ENCODE measurements around the gene MLYCD.

MLYCD gene

GRCh38 chr16:83852774-83853173 is 46.1 kb upstream of the MLYCD start:
- no peak overlapping the region for H3K9ac ChIP-seq (ENCODE audit: low read length)
- H3K27me3 ChIP-seq (ENCODE audit: low read depth, low read length): no peaks in the 10 kb centered on the region
- no peaks in the 10 kb centered on the region for H3K36me3 ChIP-seq (replicated peaks; ENCODE audit: low read depth, low read length)
- H4K20me1 ChIP-seq (ENCODE audit: insufficient read depth, low read length): no peaks in the 10 kb centered on the region
- TF ChIP-seq CTCF (IDR thresholded peaks at IDR 0.05; ENCODE audit: low read depth, low read length) (no peak), EZH2phosphoT487 (IDR thresholded peaks at IDR 0.05; ENCODE audit: low read depth) (no peak)
- no peaks in the 10 kb centered on the region for H3K9me3 ChIP-seq (ENCODE audit: insufficient read depth, low read length)
- no peak overlapping the region for H3K4me3 ChIP-seq (ENCODE audit: low read length)
- no peaks in the 10 kb centered on the region for H3K79me2 ChIP-seq (ENCODE audit: low read length)
- H3K27ac ChIP-seq (ENCODE audit: low read length): no peak overlapping the region
- H3K4me1 ChIP-seq (ENCODE audit: low read length): no peaks in the 10 kb centered on the region
- H3K4me2 ChIP-seq (ENCODE audit: low read length): no peak overlapping the region
- no peak overlapping the region for H2AFZ ChIP-seq (ENCODE audit: low read depth, low read length)

GRCh38 chr16:83853834-83854233 is 45.1 kb upstream of the MLYCD start:
- Histone ChIP-seq H4K20me1 (ENCODE audit: insufficient read depth, low read length) (no peaks in the 10 kb centered on the region), H3K4me3 (ENCODE audit: low read length) (no peak overlapping the region), H3K4me2 (ENCODE audit: low read length) (no peak overlapping the region), H3K27me3 (ENCODE audit: low read depth, low read length) (0 out of 2 replicates have a peak, but pooled peaks cover 6% of the 10 kb centered on the region), H3K27ac (ENCODE audit: low read length) (no peak overlapping the region), H3K36me3 (replicated peaks; ENCODE audit: low read depth, low read length) (no peaks in the 10 kb centered on the region), H3K79me2 (ENCODE audit: low read length) (no peaks in the 10 kb centered on the region), H3K4me1 (ENCODE audit: low read length) (no peaks in the 10 kb centered on the region), H3K9ac (ENCODE audit: low read length) (no peak overlapping the region), H2AFZ (ENCODE audit: low read depth, low read length) (no peak overlapping the region), H3K9me3 (ENCODE audit: insufficient read depth, low read length) (no peaks in the 10 kb centered on the region)
- TF ChIP-seq EZH2phosphoT487 (IDR thresholded peaks at IDR 0.05; ENCODE audit: low read depth) (no peak), CTCF (IDR thresholded peaks at IDR 0.05; ENCODE audit: low read depth, low read length) (no peak)

DNA sequence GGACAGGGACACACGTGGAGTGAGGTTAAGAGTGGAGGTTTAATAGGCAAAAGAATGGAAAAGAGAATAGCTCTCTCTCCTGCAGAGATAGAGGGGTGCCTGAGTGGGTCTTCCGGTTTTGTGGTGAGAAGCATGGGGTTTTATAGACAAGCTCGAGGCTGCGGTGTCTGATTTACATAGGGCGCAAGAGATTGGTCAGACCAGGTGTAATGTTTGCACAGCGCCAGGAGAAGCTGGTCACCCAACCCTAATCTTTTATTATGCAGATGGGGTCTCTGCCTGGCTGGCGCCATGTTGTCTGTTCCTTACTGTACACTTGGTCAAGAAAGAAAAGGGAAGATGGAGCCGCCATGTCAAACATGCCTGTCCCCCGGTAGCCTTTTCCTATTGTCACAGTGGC is 44.5 kb upstream of the MLYCD start:
- H3K27me3 ChIP-seq (ENCODE audit: low read depth, low read length): 0 out of 2 replicates have a peak, but pooled peaks cover 6% of the 10 kb centered on the region
- no peak overlapping the region for H3K4me2 ChIP-seq (ENCODE audit: low read length)
- no peaks in the 10 kb centered on the region for H3K79me2 ChIP-seq (ENCODE audit: low read length)
- no peak overlapping the region for H3K27ac ChIP-seq (ENCODE audit: low read length)
- H3K4me1 ChIP-seq (ENCODE audit: low read length): no peaks in the 10 kb centered on the region
- H4K20me1 ChIP-seq (ENCODE audit: insufficient read depth, low read length): no peaks in the 10 kb centered on the region
- H3K9ac ChIP-seq (ENCODE audit: low read length): no peak overlapping the region
- no peak overlapping the region for H2AFZ ChIP-seq (ENCODE audit: low read depth, low read length)
- no peaks in the 10 kb centered on the region for H3K9me3 ChIP-seq (ENCODE audit: insufficient read depth, low read length)
- no peak overlapping the region for H3K4me3 ChIP-seq (ENCODE audit: low read length)
- H3K36me3 ChIP-seq (replicated peaks; ENCODE audit: low read depth, low read length): no peaks in the 10 kb centered on the region
- TF ChIP-seq EZH2phosphoT487 (IDR thresholded peaks at IDR 0.05; ENCODE audit: low read depth): no peak
- TF ChIP-seq CTCF (IDR thresholded peaks at IDR 0.05; ENCODE audit: low read depth, low read length): no peak

GRCh38 chr16:83856792-83857191 is 42.1 kb upstream of the MLYCD start:
- no peaks in the 10 kb centered on the region for H3K4me1 ChIP-seq (ENCODE audit: low read length)
- no peaks in the 10 kb centered on the region for H4K20me1 ChIP-seq (ENCODE audit: insufficient read depth, low read length)
- no peaks in the 10 kb centered on the region for H3K36me3 ChIP-seq (replicated peaks; ENCODE audit: low read depth, low read length)
- peaks cover 9% of the 10 kb centered on the region; the same call in 1 of the 2 replicates for H3K27me3 ChIP-seq (ENCODE audit: low read depth, low read length)
- no peaks in the 10 kb centered on the region for H3K79me2 ChIP-seq (ENCODE audit: low read length)
- TF ChIP-seq CTCF (IDR thresholded peaks at IDR 0.05; ENCODE audit: low read depth, low read length) (no peak), EZH2phosphoT487 (IDR thresholded peaks at IDR 0.05; ENCODE audit: low read depth) (no peak)
- no peak overlapping the region for H3K9ac ChIP-seq (ENCODE audit: low read length)
- H3K9me3 ChIP-seq (ENCODE audit: insufficient read depth, low read length): no peaks in the 10 kb centered on the region
- H3K4me3 ChIP-seq (ENCODE audit: low read length): no peak overlapping the region
- no peak overlapping the region for H2AFZ ChIP-seq (ENCODE audit: low read depth, low read length)
- H3K27ac ChIP-seq (ENCODE audit: low read length): no peak overlapping the region
- H3K4me2 ChIP-seq (ENCODE audit: low read length): no peak overlapping the region
